Measurements from ENCODE around the gene NR5A1.

GRCh38 chr9:124504530-124505005, 2.6 kb downstream of the NR5A1 start:
- TF ChIP-seq CTCF (IDR thresholded peaks at IDR 0.05) (no peak), POLR2A (IDR thresholded peaks at IDR 0.05) (no peak), POLR2AphosphoS5 (IDR thresholded peaks at IDR 0.05) (no peak), EP300 (IDR thresholded peaks at IDR 0.05) (no peak)

Measured in sigmoid colon (tissue), 4 donors.